HepG2 (cell line): ENCODE measurements around the gene ADIPOR2. TPM values are rescaled to one million over a fixed set of nuclear protein-coding genes. Genes with fewer than 3 reads are reported as not detected.
A peak's percentile ranks its signal among the peaks of the same experiment; 100 is the strongest.

ENCODE experiments used
- ELF3 ChIP-seq: IDR thresholded peaks from 2 replicates; pipeline ENCODE4 v1.6.1; 2016; ENCODE audit warnings: missing genetic modification reagents, missing compliant biosample characterization
- GTF2F1 ChIP-seq: fragments of 150-350 bp; IDR thresholded peaks from 2 replicates; pipeline ENCODE4 v1.6.1; 2014; ENCODE audit warnings: low read length
- ISL2 ChIP-seq: sonication (generic); formaldehyde crosslinking; IDR thresholded peaks from 2 replicates; pipeline ENCODE4 v1.5.0; 2020; ENCODE audit warnings: missing genetic modification reagents
- KDM6A ChIP-seq: IDR thresholded peaks from 2 replicates; pipeline ENCODE4 v1.6.1; 2016; ENCODE audit warnings: low read depth
- KLF16 ChIP-seq, 2 experiments: sonication (generic) in 1 of 2; formaldehyde crosslinking in 1 of 2; IDR thresholded peaks; 2 replicates each; pipeline versions ENCODE4 v1.6.1 to v1.8.0; 2016 to 2023; ENCODE audit warnings: missing genetic modification reagents in 2 of 2, missing compliant biosample characterization in 1 of 2
- MXI1 ChIP-seq: IDR thresholded peaks from 3 replicates; pipeline ENCODE4 v1.6.1; 2012; ENCODE audit warnings: low read depth, low read length, inconsistent platforms, borderline replicate concordance
- SAFB2 ChIP-seq: sonication (generic); formaldehyde crosslinking; IDR thresholded peaks from 2 replicates; pipeline ENCODE4 v1.5.1; 2020; ENCODE audit warnings: missing genetic modification reagents, low read depth, mild to moderate bottlenecking, borderline replicate concordance
- THAP11 ChIP-seq: IDR thresholded peaks from 2 replicates; pipeline ENCODE4 v1.6.1; 2016; ENCODE audit warnings: missing biosample characterization, missing genetic modification reagents
- YY1 ChIP-seq: IDR thresholded peaks from 2 replicates; pipeline ENCODE4 v1.6.1; 2011; ENCODE audit warnings: low read length, low read depth, moderate library complexity, mild to moderate bottlenecking; ENCODE audit not compliant: insufficient read depth, insufficient replicate concordance
- ZBTB38 ChIP-seq: sonication (generic); formaldehyde crosslinking; IDR thresholded peaks from 2 replicates; pipeline ENCODE4 v1.5.1; 2020; ENCODE audit warnings: mild to moderate bottlenecking, missing genetic modification reagents
- ZNF496 ChIP-seq: sonication (generic); formaldehyde crosslinking; IDR thresholded peaks from 2 replicates; pipeline ENCODE4 v1.8.1; 2023; ENCODE audit warnings: mild to moderate bottlenecking, moderate library complexity, missing genetic modification reagents; ENCODE audit not compliant: insufficient replicate concordance
- ZNF674 ChIP-seq: sonication (generic); formaldehyde crosslinking; IDR thresholded peaks from 2 replicates; pipeline ENCODE4 v1.5.0; 2020; ENCODE audit warnings: low read depth, mild to moderate bottlenecking, missing genetic modification reagents
- ZNF766 ChIP-seq: sonication (generic); formaldehyde crosslinking; IDR thresholded peaks from 2 replicates; pipeline ENCODE4 v1.5.0; 2020; ENCODE audit warnings: missing genetic modification reagents, borderline replicate concordance
- ZNF773 ChIP-seq: sonication (generic); formaldehyde crosslinking; IDR thresholded peaks from 2 replicates; pipeline ENCODE4 v1.4.0; 2020; ENCODE audit warnings: missing genetic modification reagents, borderline replicate concordance
- polyA plus RNA-seq, 8 experiments: library from polyadenylated mRNA; depleted of rRNA in 3 of 8; stranded (reverse) in 7 of 8; unstranded in 1 of 8; fragments of >200 nt; fragmentation: Illumina TruSeq in 4 of 8; extraction: Trizol in 4 of 8; gene quantifications; 2 replicates each; pipeline versions ENCODE4 v1.2.1 to v1.2.3, GENCODE V29; 2011 to 2016; ENCODE audit warnings: low read depth in 4 of 8, missing spikeins in 1 of 8, mixed read lengths in 1 of 8; ENCODE audit not compliant: insufficient read depth in 1 of 8
- total RNA-seq, 5 experiments: library from RNA; depleted of rRNA; stranded (reverse); fragments of >200 nt; fragmentation: Illumina TruSeq; extraction: Trizol; gene quantifications; 2 replicates each; pipeline ENCODE4 v1.2.3, GENCODE V29; 2016; ENCODE audit warnings: low read depth in 1 of 5
- TF ChIP-seq, protein P1 (sequence below), 2 experiments: sonication (generic) in 1 of 2; formaldehyde crosslinking in 1 of 2; IDR thresholded peaks; 2 replicates each; pipeline versions ENCODE4 v1.6.1 to v1.9.0; 2014 to 2022; ENCODE audit warnings: antibody characterized with exemption in 1 of 2, borderline replicate concordance in 1 of 2, inconsistent platforms in 1 of 2, low read depth in 1 of 2, missing genetic modification reagents in 1 of 2
- TF ChIP-seq, protein P2 (sequence below): sonication (generic); formaldehyde crosslinking; IDR thresholded peaks from 2 replicates; pipeline ENCODE4 v1.5.0; 2020; ENCODE audit warnings: missing genetic modification reagents, mild to moderate bottlenecking, borderline replicate concordance
- TF ChIP-seq, protein P3 (sequence below): sonication (generic); formaldehyde crosslinking; IDR thresholded peaks from 2 replicates; pipeline ENCODE4 v1.4.0; 2020; ENCODE audit warnings: mild to moderate bottlenecking, missing genetic modification reagents
- TF ChIP-seq, protein P4 (sequence below): sonication (generic); formaldehyde crosslinking; IDR thresholded peaks from 2 replicates; pipeline ENCODE4 v1.5.0; 2020; ENCODE audit warnings: missing genetic modification reagents, mild to moderate bottlenecking, borderline replicate concordance

Gene ADIPOR2
- total and polyA plus RNA-seq, 2 of the 13 experiments (the other 11 are each of a cell fraction or from before 2014, with no cell fraction given): 35.2 to 52.2 TPM

DNA sequence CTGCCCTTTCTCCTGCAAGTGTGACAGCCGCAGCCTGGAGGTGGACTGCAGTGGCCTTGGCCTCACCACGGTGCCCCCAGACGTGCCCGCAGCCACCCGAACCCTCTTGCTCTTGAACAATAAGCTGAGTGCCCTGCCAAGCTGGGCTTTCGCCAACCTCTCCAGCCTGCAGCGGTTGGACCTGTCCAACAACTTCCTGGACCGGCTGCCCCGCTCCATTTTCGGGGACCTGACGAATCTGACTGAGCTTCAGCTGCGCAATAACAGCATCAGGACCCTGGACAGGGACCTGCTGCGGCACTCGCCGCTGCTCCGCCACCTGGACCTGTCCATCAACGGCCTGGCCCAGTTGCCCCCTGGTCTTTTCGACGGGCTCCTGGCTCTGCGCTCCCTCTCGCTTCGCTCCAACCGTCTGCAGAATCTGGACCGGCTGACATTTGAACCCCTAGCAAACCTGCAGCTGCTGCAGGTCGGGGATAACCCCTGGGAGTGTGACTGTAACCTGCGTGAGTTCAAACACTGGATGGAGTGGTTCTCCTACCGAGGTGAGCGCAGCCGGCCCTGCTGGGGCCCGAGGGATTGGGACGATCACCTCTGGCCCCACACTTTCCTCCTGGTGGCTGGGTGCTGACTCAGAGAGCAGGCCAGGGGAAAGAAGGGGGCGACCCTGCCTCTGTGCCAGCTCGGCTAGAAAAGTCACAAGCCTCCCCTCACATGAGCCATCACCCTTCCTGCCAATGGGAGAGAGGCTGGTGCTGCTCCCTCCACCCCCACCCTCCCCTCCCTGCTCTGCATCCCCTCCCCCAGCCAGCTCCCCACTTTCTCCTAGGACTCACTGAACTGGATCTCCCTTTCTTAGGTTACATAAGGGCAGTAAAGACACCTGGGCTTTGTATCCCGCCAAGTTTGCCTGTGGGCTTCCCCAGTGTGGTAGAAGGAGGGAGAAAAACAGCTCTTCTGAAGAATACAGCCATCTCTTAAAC is 140.4 kb downstream of the ADIPOR2 start (continued):
- TF ChIP-seq, protein P1, sequence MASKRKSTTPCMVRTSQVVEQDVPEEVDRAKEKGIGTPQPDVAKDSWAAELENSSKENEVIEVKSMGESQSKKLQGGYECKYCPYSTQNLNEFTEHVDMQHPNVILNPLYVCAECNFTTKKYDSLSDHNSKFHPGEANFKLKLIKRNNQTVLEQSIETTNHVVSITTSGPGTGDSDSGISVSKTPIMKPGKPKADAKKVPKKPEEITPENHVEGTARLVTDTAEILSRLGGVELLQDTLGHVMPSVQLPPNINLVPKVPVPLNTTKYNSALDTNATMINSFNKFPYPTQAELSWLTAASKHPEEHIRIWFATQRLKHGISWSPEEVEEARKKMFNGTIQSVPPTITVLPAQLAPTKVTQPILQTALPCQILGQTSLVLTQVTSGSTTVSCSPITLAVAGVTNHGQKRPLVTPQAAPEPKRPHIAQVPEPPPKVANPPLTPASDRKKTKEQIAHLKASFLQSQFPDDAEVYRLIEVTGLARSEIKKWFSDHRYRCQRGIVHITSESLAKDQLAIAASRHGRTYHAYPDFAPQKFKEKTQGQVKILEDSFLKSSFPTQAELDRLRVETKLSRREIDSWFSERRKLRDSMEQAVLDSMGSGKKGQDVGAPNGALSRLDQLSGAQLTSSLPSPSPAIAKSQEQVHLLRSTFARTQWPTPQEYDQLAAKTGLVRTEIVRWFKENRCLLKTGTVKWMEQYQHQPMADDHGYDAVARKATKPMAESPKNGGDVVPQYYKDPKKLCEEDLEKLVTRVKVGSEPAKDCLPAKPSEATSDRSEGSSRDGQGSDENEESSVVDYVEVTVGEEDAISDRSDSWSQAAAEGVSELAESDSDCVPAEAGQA (IDR thresholded peaks at IDR 0.05; ENCODE audit: low read depth): no peak
- TF ChIP-seq, protein P1 (CRISPR knock-in tag; IDR thresholded peaks at IDR 0.05; ENCODE audit: borderline replicate concordance): peak; percentile 79; the same call in 1 of the 2 replicates
- peak; percentile 68; the same call in 1 of the 3 replicates for TF ChIP-seq MXI1
- TF ChIP-seq ISL2 (CRISPR knock-in tag): 0 out of 2 replicates have a peak, but pooled peaks have one; percentile 29
- TF ChIP-seq THAP11 (CRISPR knock-in tag): peak; percentile 57
- TF ChIP-seq, protein P2, sequence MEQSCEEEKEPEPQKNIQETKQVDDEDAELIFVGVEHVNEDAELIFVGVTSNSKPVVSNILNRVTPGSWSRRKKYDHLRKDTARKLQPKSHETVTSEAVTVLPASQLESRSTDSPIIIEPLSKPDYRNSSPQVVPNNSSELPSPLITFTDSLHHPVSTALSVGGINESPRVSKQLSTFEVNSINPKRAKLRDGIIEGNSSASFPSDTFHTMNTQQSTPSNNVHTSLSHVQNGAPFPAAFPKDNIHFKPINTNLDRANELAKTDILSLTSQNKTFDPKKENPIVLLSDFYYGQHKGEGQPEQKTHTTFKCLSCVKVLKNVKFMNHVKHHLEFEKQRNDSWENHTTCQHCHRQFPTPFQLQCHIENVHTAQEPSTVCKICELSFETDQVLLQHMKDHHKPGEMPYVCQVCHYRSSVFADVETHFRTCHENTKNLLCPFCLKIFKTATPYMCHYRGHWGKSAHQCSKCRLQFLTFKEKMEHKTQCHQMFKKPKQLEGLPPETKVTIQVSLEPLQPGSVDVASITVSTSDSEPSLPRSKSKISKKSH (CRISPR knock-in tag): no peak
- TF ChIP-seq ZBTB38: no peak
- TF ChIP-seq KLF16 (CRISPR knock-in tag; IDR thresholded peaks at IDR 0.05): peak in 1 of 2 experiments; percentile 81; a peak in 2 of 4 replicates
- TF ChIP-seq ZNF773 (CRISPR knock-in tag): peak; percentile 94; the same call in 1 of the 2 replicates
- TF ChIP-seq ZNF674 (CRISPR knock-in tag): no peak
- TF ChIP-seq SAFB2: no peak
- TF ChIP-seq, protein P3, sequence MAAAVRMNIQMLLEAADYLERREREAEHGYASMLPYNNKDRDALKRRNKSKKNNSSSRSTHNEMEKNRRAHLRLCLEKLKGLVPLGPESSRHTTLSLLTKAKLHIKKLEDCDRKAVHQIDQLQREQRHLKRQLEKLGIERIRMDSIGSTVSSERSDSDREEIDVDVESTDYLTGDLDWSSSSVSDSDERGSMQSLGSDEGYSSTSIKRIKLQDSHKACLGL (CRISPR knock-in tag): peak; percentile 83
- TF ChIP-seq KDM6A (CRISPR knock-in tag): no peak
- no peak for TF ChIP-seq ZNF496 (CRISPR knock-in tag)
- TF ChIP-seq GTF2F1: no peak
- peak; percentile 79; the same call in 1 of the 2 replicates for TF ChIP-seq ELF3 (CRISPR knock-in tag)
- peak; percentile 72; the same call in 1 of the 2 replicates for TF ChIP-seq ZNF766
- TF ChIP-seq, protein P4, sequence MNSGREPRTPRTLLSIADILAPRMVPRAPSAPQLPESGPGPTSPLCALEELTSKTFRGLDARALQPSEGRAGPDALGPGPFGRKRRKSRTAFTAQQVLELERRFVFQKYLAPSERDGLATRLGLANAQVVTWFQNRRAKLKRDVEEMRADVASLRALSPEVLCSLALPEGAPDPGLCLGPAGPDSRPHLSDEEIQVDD (CRISPR knock-in tag): peak; percentile 78; the same call in 1 of the 2 replicates
- no peak for TF ChIP-seq YY1
